ENCODE measurements around the gene RASGEF1C.

Gene RASGEF1C

GRCh38 chr5:180178531-180179441, 30.2 kb downstream of the RASGEF1C start:
- no peak overlapping the region for H3K27ac ChIP-seq (ENCODE audit: low read length)
- peaks cover 0 to 4% of the 10 kb centered on the region in 2 donors for H3K9me3 ChIP-seq (ENCODE audit: control insufficient read depth in 1 of 2, low read length in 2 of 2)
- H3K4me3 ChIP-seq (ENCODE audit: low read depth in 1 of 2, low read length in 2 of 2) = no peak overlapping the region
- no peaks in the 10 kb centered on the region for H3K36me3 ChIP-seq (ENCODE audit: control insufficient read depth in 1 of 2, insufficient read depth in 2 of 2, low read length in 2 of 2)
- H3K27me3 ChIP-seq (ENCODE audit: low read depth, low read length) = no peaks in the 10 kb centered on the region
- no peaks in the 10 kb centered on the region for H3K4me1 ChIP-seq (ENCODE audit: control insufficient read depth in 1 of 2, insufficient read depth in 2 of 2, low read length in 2 of 2)

GRCh38 chr5:180176191-180176590, 32.8 kb downstream of the RASGEF1C start:
- Histone ChIP-seq H3K27me3 (ENCODE audit: low read depth, low read length) (peaks cover 3% of the 10 kb centered on the region), H3K4me1 (ENCODE audit: control insufficient read depth in 1 of 2, insufficient read depth in 2 of 2, low read length in 2 of 2) (no peaks in the 10 kb centered on the region), H3K36me3 (ENCODE audit: control insufficient read depth in 1 of 2, insufficient read depth in 2 of 2, low read length in 2 of 2) (no peaks in the 10 kb centered on the region), H3K9me3 (ENCODE audit: control insufficient read depth in 1 of 2, low read length in 2 of 2) (peaks cover 0 to under 1% of the 10 kb centered on the region in 2 donors), H3K4me3 (ENCODE audit: low read depth in 1 of 2, low read length in 2 of 2) (no peak overlapping the region), H3K27ac (ENCODE audit: low read length) (no peak overlapping the region)

- no peaks in the 10 kb centered on the region for H3K36me3 ChIP-seq (ENCODE audit: control insufficient read depth in 1 of 2, insufficient read depth in 2 of 2, low read length in 2 of 2)
- peaks cover 3% of the 10 kb centered on the region for H3K27me3 ChIP-seq (ENCODE audit: low read depth, low read length)
- no peaks in the 10 kb centered on the region for H3K9me3 ChIP-seq (ENCODE audit: control insufficient read depth in 1 of 2, low read length in 2 of 2)
- peaks cover 0 to 4% of the 10 kb centered on the region in 2 donors for H3K4me1 ChIP-seq (ENCODE audit: control insufficient read depth in 1 of 2, insufficient read depth in 2 of 2, low read length in 2 of 2)
- H3K4me3 ChIP-seq (ENCODE audit: low read depth in 1 of 2, low read length in 2 of 2) = no peak overlapping the region
- H3K27ac ChIP-seq (ENCODE audit: low read length) = no peak overlapping the region
These were observed 34.0 kb downstream of the RASGEF1C start for GRCh38 chr5:180175015-180175431.

GRCh38 chr5:180174587-180174972, 34.4 kb downstream of the RASGEF1C start:
- Histone ChIP-seq H3K27me3 (ENCODE audit: low read depth, low read length) (peaks cover 3% of the 10 kb centered on the region), H3K27ac (ENCODE audit: low read length) (no peak overlapping the region), H3K9me3 (ENCODE audit: control insufficient read depth in 1 of 2, low read length in 2 of 2) (no peaks in the 10 kb centered on the region), H3K36me3 (ENCODE audit: control insufficient read depth in 1 of 2, insufficient read depth in 2 of 2, low read length in 2 of 2) (no peaks in the 10 kb centered on the region), H3K4me1 (ENCODE audit: control insufficient read depth in 1 of 2, insufficient read depth in 2 of 2, low read length in 2 of 2) (peaks cover 0 to 7% of the 10 kb centered on the region in 2 donors), H3K4me3 (ENCODE audit: low read depth in 1 of 2, low read length in 2 of 2) (no peak overlapping the region)

GRCh38 chr5:180173875-180174586, 35.0 kb downstream of the RASGEF1C start:
- Histone ChIP-seq H3K4me3 (ENCODE audit: low read depth in 1 of 2, low read length in 2 of 2) (no peak overlapping the region), H3K27ac (ENCODE audit: low read length) (no peak overlapping the region), H3K36me3 (ENCODE audit: control insufficient read depth in 1 of 2, insufficient read depth in 2 of 2, low read length in 2 of 2) (no peaks in the 10 kb centered on the region), H3K27me3 (ENCODE audit: low read depth, low read length) (peaks cover 3% of the 10 kb centered on the region), H3K9me3 (ENCODE audit: control insufficient read depth in 1 of 2, low read length in 2 of 2) (no peaks in the 10 kb centered on the region), H3K4me1 (ENCODE audit: control insufficient read depth in 1 of 2, insufficient read depth in 2 of 2, low read length in 2 of 2) (peaks cover 0 to 8% of the 10 kb centered on the region in 2 donors)

GRCh38 chr5:180173198-180173544, 35.8 kb downstream of the RASGEF1C start:
- Histone ChIP-seq H3K27me3 (ENCODE audit: low read depth, low read length) (peaks cover 3% of the 10 kb centered on the region), H3K9me3 (ENCODE audit: control insufficient read depth in 1 of 2, low read length in 2 of 2) (no peaks in the 10 kb centered on the region), H3K4me3 (ENCODE audit: low read depth in 1 of 2, low read length in 2 of 2) (no peak overlapping the region), H3K27ac (ENCODE audit: low read length) (no peak overlapping the region), H3K36me3 (ENCODE audit: control insufficient read depth in 1 of 2, insufficient read depth in 2 of 2, low read length in 2 of 2) (no peaks in the 10 kb centered on the region), H3K4me1 (ENCODE audit: control insufficient read depth in 1 of 2, insufficient read depth in 2 of 2, low read length in 2 of 2) (peaks cover 0 to 8% of the 10 kb centered on the region in 2 donors)

GRCh38 chr5:180172447-180173197, 36.4 kb downstream of the RASGEF1C start:
- H3K27me3 ChIP-seq (ENCODE audit: low read depth, low read length) = peaks cover 3% of the 10 kb centered on the region
- no peak overlapping the region for H3K4me3 ChIP-seq (ENCODE audit: low read depth in 1 of 2, low read length in 2 of 2)
- H3K36me3 ChIP-seq (ENCODE audit: control insufficient read depth in 1 of 2, insufficient read depth in 2 of 2, low read length in 2 of 2) = no peaks in the 10 kb centered on the region
- H3K27ac ChIP-seq (ENCODE audit: low read length) = no peak overlapping the region
- H3K4me1 ChIP-seq (ENCODE audit: control insufficient read depth in 1 of 2, insufficient read depth in 2 of 2, low read length in 2 of 2) = peaks cover 0 to 8% of the 10 kb centered on the region in 2 donors
- no peaks in the 10 kb centered on the region for H3K9me3 ChIP-seq (ENCODE audit: control insufficient read depth in 1 of 2, low read length in 2 of 2)

GRCh38 chr5:180171568-180172094, 37.4 kb downstream of the RASGEF1C start:
- no peaks in the 10 kb centered on the region for H3K36me3 ChIP-seq (ENCODE audit: control insufficient read depth in 1 of 2, insufficient read depth in 2 of 2, low read length in 2 of 2)
- no peak overlapping the region for H3K27ac ChIP-seq (ENCODE audit: low read length)
- H3K27me3 ChIP-seq (ENCODE audit: low read depth, low read length) = peaks cover 3% of the 10 kb centered on the region
- peaks cover 0 to 8% of the 10 kb centered on the region in 2 donors for H3K4me1 ChIP-seq (ENCODE audit: control insufficient read depth in 1 of 2, insufficient read depth in 2 of 2, low read length in 2 of 2)
- H3K4me3 ChIP-seq (ENCODE audit: low read depth in 1 of 2, low read length in 2 of 2) = no peak overlapping the region
- no peaks in the 10 kb centered on the region for H3K9me3 ChIP-seq (ENCODE audit: control insufficient read depth in 1 of 2, low read length in 2 of 2)

GRCh38 chr5:180170810-180171567, 38.0 kb downstream of the RASGEF1C start:
- no peak overlapping the region for H3K27ac ChIP-seq (ENCODE audit: low read length)
- H3K4me1 ChIP-seq (ENCODE audit: control insufficient read depth in 1 of 2, insufficient read depth in 2 of 2, low read length in 2 of 2) = peaks cover 0 to 8% of the 10 kb centered on the region in 2 donors

GRCh38 chr5:180170106-180170809, 38.8 kb downstream of the RASGEF1C start:
- no peak overlapping the region for H3K27ac ChIP-seq (ENCODE audit: low read length)

More at GRCh38 chr5:180170810-180171567, 38.0 kb downstream of the RASGEF1C start:
- Histone ChIP-seq H3K4me3 (ENCODE audit: low read depth in 1 of 2, low read length in 2 of 2) (no peak overlapping the region), H3K27me3 (ENCODE audit: low read depth, low read length) (peaks cover 3% of the 10 kb centered on the region), H3K9me3 (ENCODE audit: control insufficient read depth in 1 of 2, low read length in 2 of 2) (no peaks in the 10 kb centered on the region), H3K36me3 (ENCODE audit: control insufficient read depth in 1 of 2, insufficient read depth in 2 of 2, low read length in 2 of 2) (no peaks in the 10 kb centered on the region)

More at GRCh38 chr5:180170106-180170809, 38.8 kb downstream of the RASGEF1C start:
- Histone ChIP-seq H3K36me3 (ENCODE audit: control insufficient read depth in 1 of 2, insufficient read depth in 2 of 2, low read length in 2 of 2) (no peaks in the 10 kb centered on the region), H3K4me3 (ENCODE audit: low read depth in 1 of 2, low read length in 2 of 2) (no peak overlapping the region), H3K27me3 (ENCODE audit: low read depth, low read length) (peaks cover 3% of the 10 kb centered on the region), H3K9me3 (ENCODE audit: control insufficient read depth in 1 of 2, low read length in 2 of 2) (no peaks in the 10 kb centered on the region), H3K4me1 (ENCODE audit: control insufficient read depth in 1 of 2, insufficient read depth in 2 of 2, low read length in 2 of 2) (peaks cover 0 to 8% of the 10 kb centered on the region in 2 donors)

All from muscle layer of duodenum (tissue), 2 donors.